ACC112 (cell line): ENCODE data around the gene SEL1L3.
"Not testable (repeated sequence)": the region's sequence is repeated elsewhere in the genome, so short reads cannot be mapped to it uniquely, and the experiment has no call there.

Experiments
- H2AFZ ChIP-seq: fragments of 200-600 bp; sonication (generic); one replicate; pipeline ENCODE4 v1.6.0; 2017; ENCODE audit warnings: antibody characterized with exemption, low read length; ENCODE audit not compliant: unreplicated experiment
- H3K27ac ChIP-seq: fragments of 200-600 bp; sonication (generic); 2 replicates; pipeline ENCODE4 v1.5.1; 2014; ENCODE audit warnings: low read depth, mild to moderate bottlenecking, antibody characterized with exemption, low read length, moderate library complexity
- H3K27me3 ChIP-seq: fragments of 200-600 bp; sonication (generic); 2 replicates; pipeline ENCODE4 v1.6.1; 2014; ENCODE audit warnings: mild to moderate bottlenecking, antibody characterized with exemption, low read length, moderate library complexity, mixed read lengths; ENCODE audit not compliant: insufficient read depth
- H3K36me3 ChIP-seq: fragments of 200-600 bp; sonication (generic); 2 replicates; pipeline ENCODE4 v1.6.1; 2016; ENCODE audit warnings: mild to moderate bottlenecking, antibody characterized with exemption, low read length, moderate library complexity, mixed read lengths; ENCODE audit not compliant: insufficient read depth
- H3K4me1 ChIP-seq: fragments of 200-600 bp; sonication (generic); one replicate; pipeline ENCODE4 v1.6.1; 2016; ENCODE audit warnings: low read length, mixed read lengths; ENCODE audit not compliant: insufficient read depth, unreplicated experiment, control insufficient read depth
- H3K4me3 ChIP-seq: fragments of 200-600 bp; sonication (generic); 2 replicates; pipeline ENCODE4 v1.5.1; 2014; ENCODE audit warnings: mild to moderate bottlenecking, low read depth, low read length
- H3K79me2 ChIP-seq: fragments of 200-600 bp; sonication (generic); one replicate; pipeline ENCODE4 v1.6.0; 2016; ENCODE audit warnings: low read length; ENCODE audit not compliant: control insufficient read depth, unreplicated experiment, insufficient read depth

SEL1L3 gene

GRCh38 chr4:25879091-25879584 is 16.4 kb upstream of the SEL1L3 start:
- no peaks in the 10 kb centered on the region for H3K36me3 ChIP-seq
- H3K27me3 ChIP-seq = no peaks in the 10 kb centered on the region
- H3K4me1 ChIP-seq = peaks cover 16% of the 10 kb centered on the region
- H3K4me3 ChIP-seq = no peak overlapping the region
- no peak overlapping the region for H2AFZ ChIP-seq
- H3K79me2 ChIP-seq = no peaks in the 10 kb centered on the region
- H3K27ac ChIP-seq = no peak overlapping the region

GRCh38 chr4:25878676-25879075 is 15.9 kb upstream of the SEL1L3 start:
- no peaks in the 10 kb centered on the region for H3K79me2 ChIP-seq
- peaks cover 11% of the 10 kb centered on the region for H3K4me1 ChIP-seq
- H3K27ac ChIP-seq = no peak overlapping the region
- H3K36me3 ChIP-seq = no peaks in the 10 kb centered on the region
- H2AFZ ChIP-seq = no peak overlapping the region
- no peak overlapping the region for H3K4me3 ChIP-seq
- H3K27me3 ChIP-seq = no peaks in the 10 kb centered on the region

GRCh38 chr4:25875281-25875745 is 12.5 kb upstream of the SEL1L3 start:
- Histone ChIP-seq H2AFZ (no peak overlapping the region), H3K27ac (no peak overlapping the region), H3K79me2 (no peaks in the 10 kb centered on the region), H3K27me3 (no peaks in the 10 kb centered on the region), H3K4me1 (peaks cover 3% of the 10 kb centered on the region), H3K36me3 (no peaks in the 10 kb centered on the region), H3K4me3 (no peak overlapping the region)

GRCh38 chr4:25874655-25875054 is 11.9 kb upstream of the SEL1L3 start:
- H3K36me3 ChIP-seq = no peaks in the 10 kb centered on the region
- no peaks in the 10 kb centered on the region for H3K4me1 ChIP-seq
- no peaks in the 10 kb centered on the region for H3K27me3 ChIP-seq
- H2AFZ ChIP-seq = no peak overlapping the region
- H3K27ac ChIP-seq = no peak overlapping the region
- no peak overlapping the region for H3K4me3 ChIP-seq
- no peaks in the 10 kb centered on the region for H3K79me2 ChIP-seq

- Histone ChIP-seq H3K4me1 (no peaks in the 10 kb centered on the region), H3K27ac (no peak overlapping the region), H2AFZ (no peak overlapping the region), H3K36me3 (no peaks in the 10 kb centered on the region), H3K4me3 (no peak overlapping the region), H3K27me3 (no peaks in the 10 kb centered on the region), H3K79me2 (no peaks in the 10 kb centered on the region)
These were observed 10.9 kb upstream of the SEL1L3 start for GRCh38 chr4:25873632-25874129.

GRCh38 chr4:25872851-25873631 is 10.3 kb upstream of the SEL1L3 start:
- Histone ChIP-seq H3K27me3 (no peaks in the 10 kb centered on the region), H3K27ac (no peak overlapping the region), H2AFZ (no peak overlapping the region), H3K36me3 (no peaks in the 10 kb centered on the region), H3K79me2 (no peaks in the 10 kb centered on the region), H3K4me1 (no peaks in the 10 kb centered on the region), H3K4me3 (no peak overlapping the region)

GRCh38 chr4:25870081-25870480 is 7.3 kb upstream of the SEL1L3 start:
- no peak overlapping the region for H3K4me3 ChIP-seq
- no peak overlapping the region for H2AFZ ChIP-seq
- H3K36me3 ChIP-seq = no peaks in the 10 kb centered on the region
- H3K4me1 ChIP-seq = peaks cover 3% of the 10 kb centered on the region
- H3K79me2 ChIP-seq = no peaks in the 10 kb centered on the region
- no peak overlapping the region for H3K27ac ChIP-seq
- no peaks in the 10 kb centered on the region for H3K27me3 ChIP-seq

GRCh38 chr4:25867781-25868294 is 5.0 kb upstream of the SEL1L3 start:
- H3K36me3 ChIP-seq = no peaks in the 10 kb centered on the region
- no peak overlapping the region for H3K27ac ChIP-seq
- H3K4me3 ChIP-seq = no peak overlapping the region
- H3K27me3 ChIP-seq = no peaks in the 10 kb centered on the region
- H3K4me1 ChIP-seq = peaks cover 3% of the 10 kb centered on the region
- H2AFZ ChIP-seq = no peak overlapping the region
- no peaks in the 10 kb centered on the region for H3K79me2 ChIP-seq

GRCh38 chr4:25866401-25866800 is 3.6 kb upstream of the SEL1L3 start:
- H3K79me2 ChIP-seq, H3K27me3 ChIP-seq, H2AFZ ChIP-seq, H3K4me1 ChIP-seq, H3K36me3 ChIP-seq, H3K27ac ChIP-seq, H3K4me3 ChIP-seq: not testable (repeated sequence)

GRCh38 chr4:25865586-25865985 is 2.8 kb upstream of the SEL1L3 start:
- Histone ChIP-seq H3K36me3 (no peaks in the 10 kb centered on the region), H3K27ac (no peak overlapping the region), H3K4me3 (no peak overlapping the region), H3K79me2 (peaks cover 4% of the 10 kb centered on the region), H3K4me1 (peaks cover 11% of the 10 kb centered on the region), H3K27me3 (no peaks in the 10 kb centered on the region), H2AFZ (no peak overlapping the region)
